H1 (cell line): ENCODE data around the gene SSX2IP. TPM values are rescaled to one million over a fixed set of nuclear protein-coding genes. Genes with fewer than 3 reads are reported as not detected.

Experiments
- NRF1 ChIP-seq: IDR thresholded peaks from 2 replicates; pipeline ENCODE4 v1.6.1; 2011; ENCODE audit warnings: mild to moderate bottlenecking, low read depth, low read length, improper control_type of control experiment
- POLR2AphosphoS5 ChIP-seq: IDR thresholded peaks from 2 replicates; pipeline ENCODE4 v1.6.1; 2011; ENCODE audit warnings: low read depth, low read length
- RNF2 ChIP-seq: fragments of 200-900, 300-1000 bp; sonication (generic); IDR thresholded peaks from 2 replicates; pipeline ENCODE4 v1.7.1; 2016; ENCODE audit warnings: borderline replicate concordance, low read depth, mild to moderate bottlenecking, antibody characterized with exemption, low read length; ENCODE audit not compliant: poor library complexity, severe bottlenecking; ENCODE audit errors: missing control alignments
- polyA plus RNA-seq, 7 experiments: library from polyadenylated mRNA; depleted of rRNA in 3 of 7; stranded (reverse) in 5 of 7; unstranded in 2 of 7; fragments of >200 nt in 5 of 7; fragments of 200-250 nt in 2 of 7; gene quantifications; 1 replicate in 5 of 7; 2 replicates in 1 of 7; 4 replicates in 1 of 7; pipeline versions ENCODE4 v1.2.1 to v1.2.3, GENCODE V29; 2011 to 2013; ENCODE audit warnings: missing spikeins in 2 of 7, mixed read lengths in 2 of 7
- total RNA-seq: library from RNA; stranded (reverse); fragmentation: NEBNext Ultra II Directional; extraction: Animal tissue kit (Norgen Biotek cat#: 25700); gene quantifications from 2 replicates; pipeline ENCODE4 v1.2.1, GENCODE V29; 2021

SSX2IP gene
- total and polyA plus RNA-seq, 2 of the 8 experiments (the other 6 are each of a cell fraction or from before 2014, with no cell fraction given), result 4.0 to 31.3 TPM

DNA sequence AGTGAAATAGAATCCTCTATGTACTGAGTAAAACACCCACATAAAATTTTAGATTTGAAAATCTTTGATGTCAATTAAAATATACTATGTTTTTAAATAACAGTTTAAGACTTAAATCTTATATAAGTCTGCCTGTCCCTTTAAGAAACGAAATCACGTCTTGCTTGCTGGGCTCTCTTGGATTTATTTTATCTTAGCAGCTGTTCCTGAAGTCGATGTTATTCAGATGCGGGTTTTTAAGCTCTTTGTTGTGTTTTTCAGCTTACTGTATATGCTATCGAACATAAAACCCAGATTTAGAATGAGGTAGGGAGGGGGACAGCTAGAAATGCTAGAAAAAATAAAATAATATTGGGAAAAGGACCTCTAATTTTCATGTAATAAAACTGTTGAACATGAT, 11.1 kb upstream of the SSX2IP start (continued):
- TF ChIP-seq POLR2AphosphoS5 (no peak), NRF1 (no peak), RNF2 (no peak)
